Kidney (tissue), 14 donors: ENCODE data around the gene KBTBD3. TPM values are rescaled to one million over a fixed set of nuclear protein-coding genes. Genes with fewer than 3 reads are reported as not detected.
"Not testable (repeated sequence)": the region's sequence is repeated elsewhere in the genome, so short reads cannot be mapped to it uniquely, and the experiment has no call there.

Experiments
- DNase-seq, 5 donors: peaks; one replicate each; pipeline ENCODE4 v3.0.0-alpha.2; 2013 to 2020
- FAIRE-seq: peaks from 2 replicates; lab custom pipeline; 2012; peaks lifted over from hg19 to GRCh38; lab: Jason Lieb, UNC
- H3K27ac ChIP-seq, 2 donors: one replicate each; pipeline ENCODE4 v1.7.0; 2013; ENCODE audit warnings: low read depth in 2 of 2, low read length in 2 of 2, inconsistent platforms in 1 of 2
- H3K27me3 ChIP-seq: one replicate; pipeline ENCODE4 v1.7.1; 2013; ENCODE audit warnings: low read length, inconsistent platforms; ENCODE audit not compliant: control insufficient read depth, insufficient read depth
- H3K36me3 ChIP-seq, 3 donors: one replicate each; pipeline versions ENCODE4 v1.7.0 to v1.7.1; 2013; ENCODE audit warnings: low read length in 3 of 3, control low read depth in 1 of 3, inconsistent platforms in 1 of 3; ENCODE audit not compliant: insufficient read depth in 3 of 3, control insufficient read depth in 2 of 3
- H3K4me1 ChIP-seq, 3 donors: one replicate each; pipeline versions ENCODE4 v1.7.0 to v1.7.1; 2013; ENCODE audit warnings: low read length in 3 of 3, inconsistent platforms in 1 of 3, low read depth in 1 of 3; ENCODE audit not compliant: control insufficient read depth in 2 of 3, insufficient read depth in 2 of 3
- H3K4me3 ChIP-seq, 3 donors: one replicate each; pipeline versions ENCODE4 v1.7.0 to v1.8.1; 2013; ENCODE audit warnings: low read length in 3 of 3, control low read depth in 1 of 3, inconsistent platforms in 1 of 3
- H3K9ac ChIP-seq, 3 donors: one replicate each; pipeline versions ENCODE4 v1.7.0 to v1.7.1; 2013; ENCODE audit warnings: low read length in 3 of 3, control low read depth in 1 of 3, inconsistent platforms in 1 of 3
- H3K9me3 ChIP-seq, 3 donors: one replicate each; pipeline versions ENCODE4 v1.7.0 to v1.7.1; 2013; ENCODE audit warnings: low read length in 3 of 3, control low read depth in 1 of 3, inconsistent platforms in 1 of 3; ENCODE audit not compliant: control insufficient read depth in 2 of 3, insufficient read depth in 1 of 3
- intact Hi-C: fragments of 100-400 bp; cut with DNase I; formaldehyde crosslinking; loops from one replicate; pipeline ENCODE4 v1.11.1; 2022
- polyA plus RNA-seq: library from polyadenylated mRNA; stranded (reverse); fragments of 350-450 nt; fragmentation: Illumina TruSeq; extraction: RNeasy Lipid Tissue Mini Kit (QIAGEN cat#74804); gene quantifications from one replicate; pipeline ENCODE4 v1.2.3, GENCODE V29; 2014; ENCODE audit warnings: low read depth, low replicate concordance; ENCODE audit not compliant: insufficient read depth
- total RNA-seq: library from RNA; stranded (reverse); fragmentation: NEBNext Ultra II Directional; extraction: Animal tissue kit (Norgen Biotek cat#: 25700); gene quantifications from one replicate; pipeline ENCODE4 v1.2.1, GENCODE V29; 2021
- TF ChIP-seq, protein P1 (sequence below): IDR thresholded peaks from 3 replicates; pipeline ENCODE4 v1.5.1; 2012; ENCODE audit warnings: mild to moderate bottlenecking, moderate library complexity, borderline replicate concordance; ENCODE audit not compliant: insufficient read depth; ENCODE audit errors: extremely low read depth
- donor health status: control.
- donor health status: control.
- donor health status: control.
- donor health status: control.
- donor health status: control.
- donor health status: DM: yes; HTN: yes; CAD: no.
- donor health status: Normal renal cell carcinoma (clear cell type).

Gene KBTBD3
- total and polyA plus RNA-seq, 2 donors from 2014 or later = 8.1 to 10.2 TPM

- H3K9ac ChIP-seq = no peak overlapping the region
- intact Hi-C loops = no loop called here
- TF ChIP-seq, protein P1, sequence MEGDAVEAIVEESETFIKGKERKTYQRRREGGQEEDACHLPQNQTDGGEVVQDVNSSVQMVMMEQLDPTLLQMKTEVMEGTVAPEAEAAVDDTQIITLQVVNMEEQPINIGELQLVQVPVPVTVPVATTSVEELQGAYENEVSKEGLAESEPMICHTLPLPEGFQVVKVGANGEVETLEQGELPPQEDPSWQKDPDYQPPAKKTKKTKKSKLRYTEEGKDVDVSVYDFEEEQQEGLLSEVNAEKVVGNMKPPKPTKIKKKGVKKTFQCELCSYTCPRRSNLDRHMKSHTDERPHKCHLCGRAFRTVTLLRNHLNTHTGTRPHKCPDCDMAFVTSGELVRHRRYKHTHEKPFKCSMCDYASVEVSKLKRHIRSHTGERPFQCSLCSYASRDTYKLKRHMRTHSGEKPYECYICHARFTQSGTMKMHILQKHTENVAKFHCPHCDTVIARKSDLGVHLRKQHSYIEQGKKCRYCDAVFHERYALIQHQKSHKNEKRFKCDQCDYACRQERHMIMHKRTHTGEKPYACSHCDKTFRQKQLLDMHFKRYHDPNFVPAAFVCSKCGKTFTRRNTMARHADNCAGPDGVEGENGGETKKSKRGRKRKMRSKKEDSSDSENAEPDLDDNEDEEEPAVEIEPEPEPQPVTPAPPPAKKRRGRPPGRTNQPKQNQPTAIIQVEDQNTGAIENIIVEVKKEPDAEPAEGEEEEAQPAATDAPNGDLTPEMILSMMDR = no peak
- H3K27ac ChIP-seq = no peak overlapping the region
- H3K4me3 ChIP-seq = no peak overlapping the region
- FAIRE-seq (no peak), DNase-seq (no peak)
- no peaks in the 10 kb centered on the region for H3K9me3 ChIP-seq
- no peaks in the 10 kb centered on the region for H3K4me1 ChIP-seq
- H3K36me3 ChIP-seq = no peaks in the 10 kb centered on the region
- H3K27me3 ChIP-seq = no peaks in the 10 kb centered on the region
Measured at GRCh38 chr11:106061954-106062949, 14.9 kb downstream of the KBTBD3 start.

DNA sequence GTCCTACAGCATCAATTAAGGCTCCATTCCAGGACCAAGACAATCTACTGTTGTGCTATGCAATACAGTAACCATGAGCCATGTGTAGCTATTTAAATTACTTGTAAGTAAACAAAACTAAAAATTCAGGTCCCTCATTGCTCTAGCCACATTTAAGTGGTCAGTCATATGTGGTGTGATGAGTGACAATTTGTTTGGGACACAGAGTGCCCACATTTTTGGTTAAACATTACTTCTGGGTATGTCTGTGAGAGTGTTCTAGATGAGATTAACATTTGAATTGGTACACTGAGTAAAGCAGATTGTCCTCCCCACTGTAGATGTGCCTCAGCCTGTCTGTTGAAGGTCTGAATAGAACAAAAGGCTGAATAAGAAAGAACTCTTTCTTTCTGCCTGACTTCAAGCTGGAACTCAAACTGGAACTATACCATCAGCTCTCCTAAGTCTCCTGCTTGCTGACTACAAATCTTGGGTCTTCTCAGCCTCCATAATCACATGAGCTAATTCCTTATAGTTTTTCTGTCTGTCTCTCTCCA, 15.8 kb downstream of the KBTBD3 start:
- H3K27me3 ChIP-seq = no peaks in the 10 kb centered on the region
- FAIRE-seq (no peak), DNase-seq (no peak)
- H3K9me3 ChIP-seq = no peaks in the 10 kb centered on the region
- no peak overlapping the region for H3K9ac ChIP-seq
- intact Hi-C loops = no loop called here
- H3K36me3 ChIP-seq = no peaks in the 10 kb centered on the region
- no peaks in the 10 kb centered on the region for H3K4me1 ChIP-seq
- no peak overlapping the region for H3K27ac ChIP-seq
- H3K4me3 ChIP-seq = no peak overlapping the region
- TF ChIP-seq, protein P1 = no peak

- Histone ChIP-seq H3K27ac (no peak overlapping the region), H3K9me3 (no peaks in the 10 kb centered on the region), H3K9ac (no peak overlapping the region), H3K4me3 (no peak overlapping the region), H3K36me3 (no peaks in the 10 kb centered on the region), H3K4me1 (no peaks in the 10 kb centered on the region), H3K27me3 (no peaks in the 10 kb centered on the region)
- TF ChIP-seq, protein P1 = no peak
- FAIRE-seq (no peak), DNase-seq (no peak)
- intact Hi-C loops = no loop called here
Measured at GRCh38 chr11:106059617-106060016, 17.5 kb downstream of the KBTBD3 start.

- H3K4me1 ChIP-seq, H3K9me3 ChIP-seq, DNase-seq, H3K27me3 ChIP-seq, intact Hi-C loops, H3K27ac ChIP-seq, FAIRE-seq, H3K36me3 ChIP-seq, H3K4me3 ChIP-seq, H3K9ac ChIP-seq: not testable (repeated sequence)
Measured at GRCh38 chr11:106058377-106058776, 18.8 kb downstream of the KBTBD3 start.
